HEK293 (cell line): ENCODE measurements around the gene TMPRSS5.

Source experiments
- BCL11A ChIP-seq: fragments of 450-650 bp; formaldehyde crosslinking; IDR thresholded peaks from 2 replicates; pipeline ENCODE4 v1.5.1; 2016; ENCODE audit warnings: low read depth, missing biosample characterization, missing genetic modification characterization
- KLF10 ChIP-seq: fragments of 450-650 bp; IDR thresholded peaks from 2 replicates; pipeline ENCODE4 v1.5.1; 2018; ENCODE audit warnings: missing biosample characterization, mild to moderate bottlenecking, missing genetic modification characterization
- TCF7L2 ChIP-seq: IDR thresholded peaks from 2 replicates; pipeline ENCODE4 v1.6.1; 2011; ENCODE audit warnings: low read depth, mild to moderate bottlenecking, inconsistent platforms, low read length, moderate library complexity, borderline replicate concordance
- ZNF324 ChIP-seq: fragments of 450-650 bp; formaldehyde crosslinking; IDR thresholded peaks from 2 replicates; pipeline ENCODE4 v1.5.1; 2016; ENCODE audit warnings: missing biosample characterization, missing genetic modification characterization
- ZSCAN16 ChIP-seq: fragments of 450-650 bp; formaldehyde crosslinking; IDR thresholded peaks from 2 replicates; pipeline ENCODE4 v1.5.1; 2016; ENCODE audit warnings: missing biosample characterization, missing genetic modification characterization
- ZSCAN30 ChIP-seq: fragments of 450-650 bp; IDR thresholded peaks from 2 replicates; pipeline ENCODE4 v1.5.1; 2018; ENCODE audit warnings: missing biosample characterization, mild to moderate bottlenecking, missing genetic modification characterization, moderate library complexity
- TF ChIP-seq, protein P1 (sequence below): fragments of 450-650 bp; formaldehyde crosslinking; IDR thresholded peaks from 2 replicates; pipeline ENCODE4 v1.5.1; 2016; ENCODE audit warnings: missing biosample characterization, missing genetic modification characterization
- TF ChIP-seq, protein P2 (sequence below): fragments of 450-650 bp; formaldehyde crosslinking; IDR thresholded peaks from 2 replicates; pipeline ENCODE4 v1.5.1; 2016; ENCODE audit warnings: missing biosample characterization, missing genetic modification characterization

DNA sequence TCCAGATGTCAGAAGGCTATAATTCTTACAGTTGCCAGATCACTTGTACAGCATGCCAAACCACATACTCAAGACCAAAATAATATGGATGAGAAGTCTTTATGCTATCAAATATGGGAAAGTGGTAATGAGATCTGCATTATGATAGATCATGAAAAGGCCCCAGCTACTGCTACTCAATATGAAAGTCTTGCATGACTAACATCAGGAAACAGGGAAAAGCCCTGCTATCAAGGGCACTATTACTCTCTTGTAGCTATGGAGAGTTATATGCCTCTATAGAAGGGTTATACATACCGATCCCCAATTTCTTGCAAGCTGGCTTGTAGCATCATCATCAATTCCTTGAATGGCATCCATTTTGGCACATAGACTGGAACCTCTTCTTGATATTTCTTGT lies 30.2 kb upstream of the TMPRSS5 start:
- TF ChIP-seq, protein P1, sequence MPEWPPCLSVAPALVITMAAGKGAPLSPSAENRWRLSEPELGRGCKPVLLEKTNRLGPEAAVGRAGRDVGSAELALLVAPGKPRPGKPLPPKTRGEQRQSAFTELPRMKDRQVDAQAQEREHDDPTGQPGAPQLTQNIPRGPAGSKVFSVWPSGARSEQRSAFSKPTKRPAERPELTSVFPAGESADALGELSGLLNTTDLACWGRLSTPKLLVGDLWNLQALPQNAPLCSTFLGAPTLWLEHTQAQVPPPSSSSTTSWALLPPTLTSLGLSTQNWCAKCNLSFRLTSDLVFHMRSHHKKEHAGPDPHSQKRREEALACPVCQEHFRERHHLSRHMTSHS, result no peak
- TF ChIP-seq ZSCAN30 (no peak), ZSCAN16 (tag by site-specific recombination) (no peak), TCF7L2 (no peak), BCL11A (no peak), KLF10 (tag by site-specific recombination) (no peak), ZNF324 (tag by site-specific recombination) (no peak)
- TF ChIP-seq, protein P2, sequence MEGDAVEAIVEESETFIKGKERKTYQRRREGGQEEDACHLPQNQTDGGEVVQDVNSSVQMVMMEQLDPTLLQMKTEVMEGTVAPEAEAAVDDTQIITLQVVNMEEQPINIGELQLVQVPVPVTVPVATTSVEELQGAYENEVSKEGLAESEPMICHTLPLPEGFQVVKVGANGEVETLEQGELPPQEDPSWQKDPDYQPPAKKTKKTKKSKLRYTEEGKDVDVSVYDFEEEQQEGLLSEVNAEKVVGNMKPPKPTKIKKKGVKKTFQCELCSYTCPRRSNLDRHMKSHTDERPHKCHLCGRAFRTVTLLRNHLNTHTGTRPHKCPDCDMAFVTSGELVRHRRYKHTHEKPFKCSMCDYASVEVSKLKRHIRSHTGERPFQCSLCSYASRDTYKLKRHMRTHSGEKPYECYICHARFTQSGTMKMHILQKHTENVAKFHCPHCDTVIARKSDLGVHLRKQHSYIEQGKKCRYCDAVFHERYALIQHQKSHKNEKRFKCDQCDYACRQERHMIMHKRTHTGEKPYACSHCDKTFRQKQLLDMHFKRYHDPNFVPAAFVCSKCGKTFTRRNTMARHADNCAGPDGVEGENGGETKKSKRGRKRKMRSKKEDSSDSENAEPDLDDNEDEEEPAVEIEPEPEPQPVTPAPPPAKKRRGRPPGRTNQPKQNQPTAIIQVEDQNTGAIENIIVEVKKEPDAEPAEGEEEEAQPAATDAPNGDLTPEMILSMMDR (tag by site-specific recombination), result no peak
